Spleen (tissue), 7 donors: Measurements from ENCODE around the gene PTPRT.

Source experiments
- POLR2A ChIP-seq, 3 donors: fragments of 450-650 bp; IDR thresholded peaks; one replicate each; pipeline ENCODE4 v1.5.1; 2017; ENCODE audit warnings: antibody characterized with exemption in 3 of 3, mild to moderate bottlenecking in 1 of 3
- POLR2AphosphoS5 ChIP-seq, 3 donors: sonication (generic); formaldehyde crosslinking; IDR thresholded peaks; one replicate each; pipeline ENCODE4 v1.5.1; 2017; ENCODE audit warnings: antibody characterized with exemption in 3 of 3
- TF ChIP-seq, protein P1 (sequence below), 11 experiments: fragments of 200-600 bp in 7 of 11; fragments of 450-650 bp in 4 of 11; sonication (generic) in 4 of 11; IDR thresholded peaks in 8 of 11; conservative IDR thresholded peaks in 3 of 11; 1 replicate in 7 of 11; 2 replicates in 4 of 11; pipeline versions ENCODE4 v1.4.0 to v1.8.0; 2016 to 2021; ENCODE audit warnings: antibody characterized with exemption in 11 of 11, inconsistent platforms in 4 of 11, mild to moderate bottlenecking in 1 of 11
- donor health status: DM: no; HTN: no; CAD: no; lungs with moderate emphysema.
- donor health status: DM: no; HTN: no; CAD: no.
- donor health status: DM: no; HTN: no; CAD: no.

DNA sequence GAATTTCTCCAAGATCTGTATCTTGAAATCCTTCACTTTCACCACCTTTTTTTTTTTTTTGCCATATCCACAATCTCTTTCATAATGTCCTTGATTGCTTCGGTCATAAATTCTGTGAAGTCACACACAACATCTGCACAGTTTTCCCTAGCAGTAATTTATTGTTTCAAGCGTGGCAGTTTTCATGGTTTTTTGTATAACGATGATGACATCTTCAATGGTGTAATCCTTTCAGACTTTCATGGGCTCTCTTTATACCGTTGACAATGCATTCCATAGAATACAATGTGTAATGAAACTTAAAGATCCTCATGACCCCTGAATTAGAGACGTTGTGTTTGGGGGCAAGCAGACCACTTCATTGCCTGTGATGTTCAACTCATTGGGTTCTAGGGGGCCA is 693.1 kb downstream of the PTPRT start:
- TF ChIP-seq, protein P1, sequence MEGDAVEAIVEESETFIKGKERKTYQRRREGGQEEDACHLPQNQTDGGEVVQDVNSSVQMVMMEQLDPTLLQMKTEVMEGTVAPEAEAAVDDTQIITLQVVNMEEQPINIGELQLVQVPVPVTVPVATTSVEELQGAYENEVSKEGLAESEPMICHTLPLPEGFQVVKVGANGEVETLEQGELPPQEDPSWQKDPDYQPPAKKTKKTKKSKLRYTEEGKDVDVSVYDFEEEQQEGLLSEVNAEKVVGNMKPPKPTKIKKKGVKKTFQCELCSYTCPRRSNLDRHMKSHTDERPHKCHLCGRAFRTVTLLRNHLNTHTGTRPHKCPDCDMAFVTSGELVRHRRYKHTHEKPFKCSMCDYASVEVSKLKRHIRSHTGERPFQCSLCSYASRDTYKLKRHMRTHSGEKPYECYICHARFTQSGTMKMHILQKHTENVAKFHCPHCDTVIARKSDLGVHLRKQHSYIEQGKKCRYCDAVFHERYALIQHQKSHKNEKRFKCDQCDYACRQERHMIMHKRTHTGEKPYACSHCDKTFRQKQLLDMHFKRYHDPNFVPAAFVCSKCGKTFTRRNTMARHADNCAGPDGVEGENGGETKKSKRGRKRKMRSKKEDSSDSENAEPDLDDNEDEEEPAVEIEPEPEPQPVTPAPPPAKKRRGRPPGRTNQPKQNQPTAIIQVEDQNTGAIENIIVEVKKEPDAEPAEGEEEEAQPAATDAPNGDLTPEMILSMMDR (IDR thresholded peaks at IDR 0.05 in 8 of 11, conservative IDR thresholded peaks at IDR 0.05 in 3 of 11), result no peak
- TF ChIP-seq POLR2A (IDR thresholded peaks at IDR 0.05) (no peak), POLR2AphosphoS5 (IDR thresholded peaks at IDR 0.05) (no peak)
